HepG2 (cell line): ENCODE measurements around the gene PPP1R9B. TPM values are rescaled to one million over a fixed set of nuclear protein-coding genes. Genes with fewer than 3 reads are reported as not detected.

Experiments
- CAMTA2 ChIP-seq: sonication (generic); formaldehyde crosslinking; IDR thresholded peaks from 2 replicates; pipeline ENCODE4 v1.4.0; 2020; ENCODE audit warnings: mild to moderate bottlenecking, missing genetic modification reagents, borderline replicate concordance
- ELF4 ChIP-seq: sonication (generic); formaldehyde crosslinking; IDR thresholded peaks from 2 replicates; pipeline ENCODE4 v1.5.0; 2020; ENCODE audit warnings: missing genetic modification reagents, mild to moderate bottlenecking, moderate library complexity, borderline replicate concordance
- FOXA3 ChIP-seq: IDR thresholded peaks from 2 replicates; pipeline ENCODE4 v1.6.1; 2016; ENCODE audit warnings: missing genetic modification reagents, missing compliant biosample characterization
- MEIS2 ChIP-seq: sonication (generic); formaldehyde crosslinking; IDR thresholded peaks from 2 replicates; pipeline ENCODE4 v1.9.0; 2021; ENCODE audit warnings: mild to moderate bottlenecking, missing genetic modification reagents
- MIXL1 ChIP-seq: IDR thresholded peaks from 2 replicates; pipeline ENCODE4 v1.6.1; 2016
- MYC ChIP-seq: sonication (generic); formaldehyde crosslinking; IDR thresholded peaks from 2 replicates; pipeline ENCODE4 v1.9.0; 2021; ENCODE audit warnings: missing genetic modification reagents, borderline replicate concordance
- NRL ChIP-seq: sonication (generic); formaldehyde crosslinking; IDR thresholded peaks from 2 replicates; pipeline ENCODE4 v1.5.0; 2020; ENCODE audit warnings: missing genetic modification reagents, mild to moderate bottlenecking, moderate library complexity, borderline replicate concordance
- PHF21A ChIP-seq: sonication (generic); formaldehyde crosslinking; IDR thresholded peaks from 2 replicates; pipeline ENCODE4 v1.5.0; 2020; ENCODE audit warnings: mild to moderate bottlenecking, missing genetic modification reagents
- PHF5A ChIP-seq: IDR thresholded peaks from one replicate; pipeline ENCODE4 v1.6.1; 2018; ENCODE audit warnings: low read depth, missing genetic modification reagents; ENCODE audit not compliant: unreplicated experiment
- PRDM15 ChIP-seq: sonication (generic); formaldehyde crosslinking; IDR thresholded peaks from 2 replicates; pipeline ENCODE4 v1.4.0; 2020; ENCODE audit warnings: missing genetic modification reagents
- SRSF9 ChIP-seq: fragments of 200-400 bp; formaldehyde crosslinking; IDR thresholded peaks from 2 replicates; pipeline ENCODE4 v1.6.1; 2018; ENCODE audit warnings: borderline replicate concordance, mild to moderate bottlenecking, low read depth, low read length; ENCODE audit not compliant: insufficient read depth, poor library complexity, severe bottlenecking
- SRY ChIP-seq: sonication (generic); formaldehyde crosslinking; IDR thresholded peaks from 2 replicates; pipeline ENCODE4 v1.8.0; 2022; ENCODE audit warnings: mild to moderate bottlenecking, missing genetic modification reagents
- TOE1 ChIP-seq: sonication (generic); formaldehyde crosslinking; IDR thresholded peaks from 2 replicates; pipeline ENCODE4 v1.4.0; 2020; ENCODE audit warnings: mild to moderate bottlenecking, missing genetic modification reagents
- ZBTB21 ChIP-seq: sonication (generic); formaldehyde crosslinking; IDR thresholded peaks from 2 replicates; pipeline ENCODE4 v1.4.0; 2020; ENCODE audit warnings: missing genetic modification reagents
- ZNF10 ChIP-seq: sonication (generic); formaldehyde crosslinking; IDR thresholded peaks from 2 replicates; pipeline ENCODE4 v1.4.0; 2020; ENCODE audit warnings: mild to moderate bottlenecking, low read depth, missing genetic modification reagents, borderline replicate concordance
- ZNF362 ChIP-seq: sonication (generic); formaldehyde crosslinking; IDR thresholded peaks from 2 replicates; pipeline ENCODE4 v1.4.0; 2020; ENCODE audit warnings: missing genetic modification reagents, mild to moderate bottlenecking, borderline replicate concordance
- ZNF431 ChIP-seq: sonication (generic); formaldehyde crosslinking; IDR thresholded peaks from 2 replicates; pipeline ENCODE4 v1.9.0; 2022; ENCODE audit warnings: missing genetic modification reagents, low read depth, mild to moderate bottlenecking, borderline replicate concordance
- ZNF616 ChIP-seq: sonication (generic); formaldehyde crosslinking; IDR thresholded peaks from 2 replicates; pipeline ENCODE4 v1.5.0; 2020; ENCODE audit warnings: low read depth, mild to moderate bottlenecking, missing genetic modification reagents
- ZSCAN9 ChIP-seq: IDR thresholded peaks from 2 replicates; pipeline ENCODE4 v1.6.1; 2016; ENCODE audit warnings: borderline replicate concordance
- polyA plus RNA-seq, 8 experiments: library from polyadenylated mRNA; depleted of rRNA in 3 of 8; stranded (reverse) in 7 of 8; unstranded in 1 of 8; fragments of >200 nt; fragmentation: Illumina TruSeq in 4 of 8; extraction: Trizol in 4 of 8; gene quantifications; 2 replicates each; pipeline versions ENCODE4 v1.2.1 to v1.2.3, GENCODE V29; 2011 to 2016; ENCODE audit warnings: low read depth in 4 of 8, missing spikeins in 1 of 8, mixed read lengths in 1 of 8; ENCODE audit not compliant: insufficient read depth in 1 of 8
- total RNA-seq, 5 experiments: library from RNA; depleted of rRNA; stranded (reverse); fragments of >200 nt; fragmentation: Illumina TruSeq; extraction: Trizol; gene quantifications; 2 replicates each; pipeline ENCODE4 v1.2.3, GENCODE V29; 2016; ENCODE audit warnings: low read depth in 1 of 5
- TF ChIP-seq, protein P1 (sequence below): sonication (generic); formaldehyde crosslinking; IDR thresholded peaks from 2 replicates; pipeline ENCODE4 v1.5.0; 2020; ENCODE audit warnings: missing genetic modification reagents
- TF ChIP-seq, protein P2 (sequence below): sonication (generic); formaldehyde crosslinking; IDR thresholded peaks from 2 replicates; pipeline ENCODE4 v1.4.0; 2020; ENCODE audit warnings: missing genetic modification reagents

The PPP1R9B gene
- total and polyA plus RNA-seq, 2 of the 13 experiments (the other 11 are each of a cell fraction or from before 2014, with no cell fraction given): 9.4 to 15.8 TPM

- TF ChIP-seq PRDM15: peak; percentile 58
- peak; percentile 57; the same call in 1 of the 2 replicates for TF ChIP-seq ZSCAN9
- TF ChIP-seq, protein P1, sequence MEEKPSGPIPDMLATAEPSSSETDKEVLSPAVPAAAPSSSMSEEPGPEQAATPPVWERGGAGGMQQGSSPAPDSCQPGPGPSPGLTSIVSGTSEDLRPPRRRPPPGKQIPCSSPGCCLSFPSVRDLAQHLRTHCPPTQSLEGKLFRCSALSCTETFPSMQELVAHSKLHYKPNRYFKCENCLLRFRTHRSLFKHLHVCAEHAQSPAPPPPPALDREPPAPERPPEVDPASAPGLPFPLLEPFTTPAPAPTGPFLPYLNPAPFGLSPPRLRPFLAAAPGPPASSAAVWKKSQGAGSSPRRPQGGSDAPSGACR (CRISPR knock-in tag): peak; percentile 68; the same call in 1 of the 2 replicates
- no peak for TF ChIP-seq SRSF9
- 0 out of 2 replicates have a peak, but pooled peaks have one; percentile 48 for TF ChIP-seq SRY (CRISPR knock-in tag)
- peak; percentile 56; the same call in 1 of the 2 replicates for TF ChIP-seq MEIS2
- peak; percentile 72; the same call in 1 of the 2 replicates for TF ChIP-seq ZNF431
- TF ChIP-seq ZBTB21 (CRISPR knock-in tag): 0 out of 2 replicates have a peak, but pooled peaks have one; percentile 15
- TF ChIP-seq, protein P2, sequence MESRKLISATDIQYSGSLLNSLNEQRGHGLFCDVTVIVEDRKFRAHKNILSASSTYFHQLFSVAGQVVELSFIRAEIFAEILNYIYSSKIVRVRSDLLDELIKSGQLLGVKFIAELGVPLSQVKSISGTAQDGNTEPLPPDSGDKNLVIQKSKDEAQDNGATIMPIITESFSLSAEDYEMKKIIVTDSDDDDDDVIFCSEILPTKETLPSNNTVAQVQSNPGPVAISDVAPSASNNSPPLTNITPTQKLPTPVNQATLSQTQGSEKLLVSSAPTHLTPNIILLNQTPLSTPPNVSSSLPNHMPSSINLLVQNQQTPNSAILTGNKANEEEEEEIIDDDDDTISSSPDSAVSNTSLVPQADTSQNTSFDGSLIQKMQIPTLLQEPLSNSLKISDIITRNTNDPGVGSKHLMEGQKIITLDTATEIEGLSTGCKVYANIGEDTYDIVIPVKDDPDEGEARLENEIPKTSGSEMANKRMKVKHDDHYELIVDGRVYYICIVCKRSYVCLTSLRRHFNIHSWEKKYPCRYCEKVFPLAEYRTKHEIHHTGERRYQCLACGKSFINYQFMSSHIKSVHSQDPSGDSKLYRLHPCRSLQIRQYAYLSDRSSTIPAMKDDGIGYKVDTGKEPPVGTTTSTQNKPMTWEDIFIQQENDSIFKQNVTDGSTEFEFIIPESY (CRISPR knock-in tag): no peak
- TF ChIP-seq MYC (CRISPR knock-in tag): peak; percentile 80
- peak; percentile 49; the same call in 1 of the 2 replicates for TF ChIP-seq ZNF616 (CRISPR knock-in tag)
- TF ChIP-seq NRL (CRISPR knock-in tag): peak; percentile 92
- TF ChIP-seq ZNF10 (CRISPR knock-in tag): no peak
- TF ChIP-seq PHF21A (CRISPR knock-in tag): peak; percentile 57; the same call in 1 of the 2 replicates
- TF ChIP-seq ZNF362 (CRISPR knock-in tag): no peak
- no peak for TF ChIP-seq FOXA3 (CRISPR knock-in tag)
- TF ChIP-seq ELF4 (CRISPR knock-in tag): peak; percentile 55; the same call in 1 of the 2 replicates
- 0 out of 2 replicates have a peak, but pooled peaks have one; percentile 66 for TF ChIP-seq TOE1 (CRISPR knock-in tag)
- no peak; the same call in 1 of the 2 replicates for TF ChIP-seq CAMTA2 (CRISPR knock-in tag)
- TF ChIP-seq PHF5A (CRISPR knock-in tag): no peak
- peak; percentile 66; the same call in 1 of the 2 replicates for TF ChIP-seq MIXL1 (CRISPR knock-in tag)
Observed at GRCh38 chr17:50094753-50095619, 55.5 kb downstream of the PPP1R9B start, which contains the start of gene PDK2 (continued).
